ENCODE measurements around the gene RPS26. TPM values are rescaled to one million over a fixed set of nuclear protein-coding genes. Genes with fewer than 3 reads are reported as not detected.
A peak's percentile ranks its signal among the peaks of the same experiment; 100 is the strongest.

Gene RPS26
- total and polyA plus RNA-seq, 9 of the 15 experiments (the other 6 are each of a cell fraction or from before 2014, with no cell fraction given), result 70.2 to 1,589 (median 852) TPM

GRCh38 chr12:55996715-55997534 is 44.8 kb upstream of the RPS26 start, which contains the start of gene SUOX (continued):
- TF ChIP-seq ZNF347 (CRISPR knock-in tag; IDR thresholded peaks at IDR 0.05; ENCODE audit: low read depth) (no peak), USF1 (CRISPR knock-in tag; IDR thresholded peaks at IDR 0.05) (peak; percentile 43), MBD2 (IDR thresholded peaks at IDR 0.05; ENCODE audit: borderline replicate concordance, low read depth) (no peak; the same call in 1 of the 2 replicates), PRMT5 (CRISPR knock-in tag; IDR thresholded peaks at IDR 0.05) (no peak), BRF1 (IDR thresholded peaks at IDR 0.05; ENCODE audit: borderline replicate concordance, extremely low read depth, insufficient read length) (no peak), SMARCA4 (IDR thresholded peaks at IDR 0.05) (no peak), ZNF583 (CRISPR knock-in tag; IDR thresholded peaks at IDR 0.05) (no peak), FOXP1 (CRISPR knock-in tag; IDR thresholded peaks at IDR 0.05) (no peak), POLR3A (IDR thresholded peaks at IDR 0.05; ENCODE audit: borderline replicate concordance, extremely low read depth, insufficient read depth, insufficient read length) (no peak), GABPB1 (CRISPR knock-in tag; IDR thresholded peaks at IDR 0.05) (peak; percentile 12; the same call in 1 of the 2 replicates), EGR1 (conservative IDR thresholded peaks at IDR 0.05) (no peak), RAD21 (CRISPR knock-in tag; conservative IDR thresholded peaks at IDR 0.05 in 1 of 2, IDR thresholded peaks at IDR 0.05 in 1 of 2) (no peak), MEIS2 (IDR thresholded peaks at IDR 0.05; ENCODE audit: partially characterized antibody) (peak; percentile 58), ZMIZ1 (IDR thresholded peaks at IDR 0.05; ENCODE audit: low read depth in 2 of 2, low read length in 2 of 2) (no peak), KDM5B (IDR thresholded peaks at IDR 0.05; ENCODE audit: insufficient replicate concordance, low read depth, low read length) (peak; percentile 58), TCF15 (CRISPR knock-in tag; IDR thresholded peaks at IDR 0.05) (no peak), FOXK2 (conservative IDR thresholded peaks at IDR 0.05 in 1 of 2, IDR thresholded peaks at IDR 0.05 in 1 of 2; ENCODE audit: low read depth in 2 of 2) (peak; percentile 63 to 69; a peak in 2 of 4 replicates), STAT5B (CRISPR knock-in tag; IDR thresholded peaks at IDR 0.05) (no peak), PHB (CRISPR knock-in tag; IDR thresholded peaks at IDR 0.05) (0 out of 2 replicates have a peak, but pooled peaks have one; percentile 43), CCAR2 (IDR thresholded peaks at IDR 0.05; ENCODE audit: low read depth, low read length) (no peak), ZNF668 (CRISPR knock-in tag; IDR thresholded peaks at IDR 0.05) (no peak), NONO (IDR thresholded peaks at IDR 0.05; ENCODE audit: low read depth in 2 of 2, low read length in 1 of 2) (peak in 1 of 2 experiments; percentile 60; a peak in 1 of 4 replicates), HMG20B (CRISPR knock-in tag; IDR thresholded peaks at IDR 0.05) (no peak), ARID1B (IDR thresholded peaks at IDR 0.05) (peak; percentile 48; the same call in 1 of the 2 replicates)
